GM23248 (cell line): Measurements from ENCODE around the gene C1QTNF2. TPM values are rescaled to one million over a fixed set of nuclear protein-coding genes. Genes with fewer than 3 reads are reported as not detected.
"Not testable (repeated sequence)": the region's sequence is repeated elsewhere in the genome, so short reads cannot be mapped to it uniquely, and the experiment has no call there.

Source experiments
- DNase-seq: peaks from one replicate; pipeline ENCODE4 v3.0.0-alpha.2; 2015
- H2AFZ ChIP-seq: fragments of 200-600 bp; sonication (generic); 2 replicates; pipeline ENCODE4 v1.6.1; 2016; ENCODE audit warnings: antibody characterized with exemption
- H3F3A ChIP-seq: fragments of 200-600 bp; sonication (generic); 2 replicates; pipeline ENCODE4 v1.6.1; 2016; ENCODE audit warnings: mild to moderate bottlenecking, antibody characterized with exemption, mixed run types; ENCODE audit not compliant: insufficient read depth
- H3K27ac ChIP-seq: fragments of 200-600 bp; sonication (generic); 2 replicates; pipeline ENCODE4 v1.5.1; 2016; ENCODE audit warnings: mild to moderate bottlenecking
- H3K27me3 ChIP-seq: fragments of 200-600 bp; sonication (generic); replicated peaks from 2 replicates; pipeline ENCODE4 v1.6.1; 2016; ENCODE audit warnings: mild to moderate bottlenecking; ENCODE audit not compliant: insufficient read depth
- H3K36me3 ChIP-seq: fragments of 200-600 bp; sonication (generic); 2 replicates; pipeline ENCODE4 v1.6.1; 2016; ENCODE audit warnings: low read depth, mild to moderate bottlenecking
- H3K4me1 ChIP-seq: fragments of 200-600 bp; sonication (generic); 2 replicates; pipeline ENCODE4 v1.6.1; 2016; ENCODE audit warnings: mild to moderate bottlenecking; ENCODE audit not compliant: insufficient read depth
- H3K4me2 ChIP-seq: fragments of 200-600 bp; sonication (generic); one replicate; pipeline ENCODE4 v1.6.1; 2016; ENCODE audit warnings: mild to moderate bottlenecking; ENCODE audit not compliant: unreplicated experiment
- H3K4me3 ChIP-seq: fragments of 200-600 bp; sonication (generic); 2 replicates; pipeline ENCODE4 v1.5.1; 2016; ENCODE audit warnings: mild to moderate bottlenecking
- H3K79me2 ChIP-seq: fragments of 200-600 bp; sonication (generic); 2 replicates; pipeline ENCODE4 v1.6.1; 2016; ENCODE audit warnings: mild to moderate bottlenecking; ENCODE audit not compliant: insufficient read depth
- H3K9ac ChIP-seq: fragments of 200-600 bp; sonication (generic); 2 replicates; pipeline ENCODE4 v1.6.1; 2016; ENCODE audit warnings: mild to moderate bottlenecking
- H3K9me2 ChIP-seq: fragments of 200-600 bp; sonication (generic); 2 replicates; pipeline ENCODE4 v1.6.1; 2016; ENCODE audit warnings: mixed run types, mild to moderate bottlenecking, moderate library complexity; ENCODE audit not compliant: insufficient read depth
- H3K9me3 ChIP-seq: fragments of 200-600 bp; sonication (generic); one replicate; pipeline ENCODE4 v1.6.1; 2017; ENCODE audit warnings: low read depth
- H4K20me1 ChIP-seq: fragments of 200-600 bp; sonication (generic); 2 replicates; pipeline ENCODE4 v1.6.0; 2016; ENCODE audit not compliant: insufficient read depth
- EZH2 ChIP-seq: fragments of 200-600 bp; sonication (generic); IDR thresholded peaks from 2 replicates; pipeline ENCODE4 v1.6.1; 2018; ENCODE audit warnings: antibody characterized with exemption, mild to moderate bottlenecking; ENCODE audit not compliant: insufficient read depth, poor library complexity, severe bottlenecking
- EZH2phosphoT487 ChIP-seq: fragments of 200-600 bp; sonication (generic); IDR thresholded peaks from 2 replicates; pipeline ENCODE4 v1.6.1; 2018; ENCODE audit warnings: antibody characterized with exemption, moderate library complexity, mild to moderate bottlenecking, low read depth; ENCODE audit not compliant: insufficient read depth
- WGBS, 2 experiments: methylation state at CpG; one replicate each; pipeline ENCODE4 v1.1.6; 2015 to 2017; ENCODE audit warnings: low lambda C conversion rate in 2 of 2, low coverage in 1 of 2; ENCODE audit errors: missing lambda C conversion rate in 2 of 2; 5-methylcytosine and 5-hydroxymethylcytosine counted together
- in situ Hi-C: fragments of 300-500 bp; cut with MboI; formaldehyde crosslinking; loops from 2 replicates; pipeline ENCODE4 v1.15.0; 2020
- polyA plus RNA-seq: library from polyadenylated mRNA; unstranded; fragments of >200 nt; fragmentation: Nextera tagmentation; extraction: Ambion mirVana; gene quantifications from 2 replicates; pipeline ENCODE4 v1.2.1, GENCODE V29; 2016
- total RNA-seq: library from RNA; depleted of rRNA; stranded (reverse); fragments of >200 nt; shearing (Covaris generic); gene quantifications from 2 replicates; pipeline ENCODE4 v1.2.3, GENCODE V29; 2014

Gene C1QTNF2
- total and polyA plus RNA-seq, 2 experiments from 2014 or later = 0.22 to 0.31 TPM

DNA sequence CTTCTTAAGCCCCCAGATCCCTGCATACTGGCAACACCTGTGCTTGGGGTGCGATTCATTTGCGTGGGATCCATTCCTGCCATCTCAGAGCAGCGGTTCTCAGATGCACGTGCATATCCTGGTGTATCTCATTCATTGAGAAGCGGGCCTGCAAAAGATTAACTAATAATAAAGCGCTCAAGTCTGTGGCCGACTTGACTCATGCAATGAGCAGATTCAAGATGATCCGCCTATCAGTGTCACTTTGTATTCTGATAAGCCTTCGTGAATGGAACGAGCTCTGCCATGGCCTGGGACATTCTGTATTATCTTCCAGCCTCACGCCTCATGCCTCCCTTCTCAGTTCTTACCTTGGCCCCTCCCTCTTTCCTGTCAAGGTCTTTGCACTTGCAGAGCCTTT, 22.3 kb downstream of the C1QTNF2 start:
- in situ Hi-C loops = loop anchor here (10.0 kb wide), 2 partner anchors 153 to 313 kb away; no protein-coding TSS in a partner anchor
- 81 to 85% methylated on average over 11 of the region's 11 CpGs for WGBS, 2 experiments
- Histone ChIP-seq H2AFZ (no peak overlapping the region), H3K9me2 (no peaks in the 10 kb centered on the region), H3K27ac (no peak overlapping the region), H3K4me1 (no peaks in the 10 kb centered on the region), H3K79me2 (no peaks in the 10 kb centered on the region), H4K20me1 (no peaks in the 10 kb centered on the region), H3K9me3 (no peaks in the 10 kb centered on the region), H3K36me3 (no peaks in the 10 kb centered on the region), H3K4me2 (no peak overlapping the region), H3K9ac (no peak overlapping the region), H3K27me3 (no peaks in the 10 kb centered on the region), H3K4me3 (no peak overlapping the region), H3F3A (no peaks in the 10 kb centered on the region)
- no peak for TF ChIP-seq EZH2phosphoT487
- no peak for TF ChIP-seq EZH2
- no peak for DNase-seq

DNA sequence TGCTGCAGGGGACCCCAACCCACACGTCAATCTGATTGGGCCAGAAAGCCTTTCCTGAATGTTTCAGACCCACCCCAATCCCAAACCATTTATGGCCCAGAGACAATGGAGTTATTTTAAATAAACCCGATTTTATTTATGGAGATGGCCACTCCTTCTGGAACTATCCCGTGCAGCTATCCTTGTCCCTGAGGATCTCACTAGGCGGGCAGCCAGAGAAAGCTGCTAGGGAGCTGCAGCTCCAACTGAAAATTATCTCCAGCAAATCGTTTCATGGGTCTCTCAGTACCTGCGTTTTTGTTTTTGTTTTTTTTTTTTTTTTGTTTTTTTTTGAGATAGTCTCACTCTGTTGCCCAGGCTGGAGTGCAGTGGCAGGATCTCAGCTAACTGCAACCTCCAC, 23.0 kb downstream of the C1QTNF2 start:
- Histone ChIP-seq H3K4me1 (peaks cover 5% of the 10 kb centered on the region; the same call in 1 of the 2 replicates), H3K9me2 (no peaks in the 10 kb centered on the region), H3K9ac (no peak overlapping the region), H3K4me3 (no peak overlapping the region), H3K27me3 (no peaks in the 10 kb centered on the region), H3K79me2 (no peaks in the 10 kb centered on the region), H3K4me2 (no peak overlapping the region), H3K9me3 (no peaks in the 10 kb centered on the region), H3K27ac (no peak overlapping the region), H4K20me1 (no peaks in the 10 kb centered on the region), H2AFZ (no peak overlapping the region), H3F3A (0 out of 2 replicates have a peak, but pooled peaks cover 6% of the 10 kb centered on the region), H3K36me3 (no peaks in the 10 kb centered on the region)
- DNase-seq = no peak
- TF ChIP-seq EZH2 = no peak
- TF ChIP-seq EZH2phosphoT487 = no peak
- in situ Hi-C loops = loop anchor here (10.0 kb wide), 2 partner anchors 153 to 313 kb away; no protein-coding TSS in a partner anchor
- WGBS, 2 experiments = 26 to 30% methylated on average over 6 of the region's 6 CpGs

DNA sequence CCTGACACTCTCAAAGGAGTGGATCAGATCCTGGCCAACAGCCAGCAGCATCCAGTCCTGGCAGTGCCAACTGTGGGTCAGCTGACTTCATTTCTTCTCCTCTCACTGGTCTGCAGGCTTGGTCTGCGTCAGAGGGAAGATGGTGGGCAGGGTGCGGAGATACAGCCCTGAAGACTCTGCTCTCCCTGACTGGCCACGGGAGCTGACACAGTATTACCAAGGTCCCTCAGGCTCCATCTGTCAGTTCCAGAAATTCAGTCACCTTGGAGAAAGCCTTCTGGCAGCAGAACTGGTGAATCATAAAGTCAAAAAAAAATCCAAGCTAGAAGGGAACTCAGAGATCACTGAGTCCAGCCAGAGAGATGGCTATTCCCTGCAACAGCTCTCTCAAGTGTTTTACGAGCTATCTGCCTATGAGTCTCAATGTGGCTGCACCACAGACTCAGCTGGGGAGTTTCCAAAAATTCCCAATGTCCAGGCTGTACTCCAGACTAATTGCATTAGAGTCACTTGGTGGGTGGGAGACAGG, 27.9 kb downstream of the C1QTNF2 start:
- Histone ChIP-seq H3K4me3 (no peak overlapping the region), H3K4me1 (peaks cover 9% of the 10 kb centered on the region; the same call in 1 of the 2 replicates), H3K27ac (no peak overlapping the region), H3F3A (0 out of 2 replicates have a peak, but pooled peaks cover 16% of the 10 kb centered on the region), H3K4me2 (no peak overlapping the region), H2AFZ (no peak overlapping the region), H4K20me1 (no peaks in the 10 kb centered on the region), H3K36me3 (no peaks in the 10 kb centered on the region), H3K9me2 (no peaks in the 10 kb centered on the region), H3K27me3 (no peaks in the 10 kb centered on the region), H3K9ac (no peak overlapping the region), H3K9me3 (no peaks in the 10 kb centered on the region), H3K79me2 (no peaks in the 10 kb centered on the region)
- WGBS, 2 experiments = 23 to 40% methylated on average over 4 of the region's 4 CpGs
- DNase-seq = peak; percentile 75
- no peak for TF ChIP-seq EZH2phosphoT487
- TF ChIP-seq EZH2 = no peak
- in situ Hi-C loops = loop anchor here (10.0 kb wide), 2 partner anchors 148 to 308 kb away; no protein-coding TSS in a partner anchor

DNA sequence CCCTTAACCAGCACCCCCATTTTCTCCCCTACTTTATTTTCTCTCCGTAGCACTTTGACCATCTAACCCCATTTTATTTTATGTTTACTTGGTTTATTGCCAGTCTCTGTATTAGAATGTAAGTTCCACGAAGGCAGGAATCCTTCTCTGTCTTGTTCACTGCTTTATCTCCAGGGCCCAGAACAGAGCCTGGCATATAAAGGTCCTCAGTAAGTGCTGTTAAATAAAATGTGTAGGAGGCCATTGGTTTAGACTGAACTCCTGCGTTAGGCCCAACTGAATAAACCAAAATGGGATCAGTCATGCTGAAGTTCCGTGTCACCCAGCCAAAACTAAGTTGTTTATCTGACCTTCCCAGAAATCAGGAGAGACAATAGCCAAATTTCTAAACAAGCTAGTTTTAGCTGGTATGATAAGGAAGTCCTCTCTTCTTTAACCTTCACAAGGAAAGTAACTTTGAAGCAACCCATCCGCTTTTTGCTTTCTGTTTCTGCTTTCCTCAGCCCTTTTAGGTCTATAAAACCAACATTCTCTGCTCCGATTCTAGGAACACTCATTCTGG, 29.0 kb downstream of the C1QTNF2 start:
- in situ Hi-C loops = loop anchor here (10.0 kb wide), 2 partner anchors 147 to 307 kb away; no protein-coding TSS in a partner anchor

DNA sequence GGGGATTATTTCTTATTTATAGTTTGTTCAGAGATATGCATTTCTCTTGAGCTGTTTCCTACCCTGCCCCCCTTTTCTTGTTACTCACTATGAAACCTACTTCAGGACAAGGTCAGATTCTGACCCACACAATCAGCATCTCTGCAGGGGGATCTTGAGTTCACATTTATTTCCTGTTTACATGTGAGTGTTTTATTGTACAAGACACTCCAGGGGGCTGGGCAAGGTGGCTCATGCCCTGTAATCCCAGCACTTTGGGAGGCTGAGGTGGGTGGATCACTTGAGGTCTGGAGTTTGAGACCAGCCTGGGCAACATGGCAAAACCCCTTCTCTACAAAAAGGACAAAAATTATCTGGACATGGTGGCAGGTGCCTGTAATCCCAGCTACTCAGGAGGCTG, 29.9 kb downstream of the C1QTNF2 start:
- H3K27me3 ChIP-seq, H3K9me2 ChIP-seq, H3K79me2 ChIP-seq, H3K36me3 ChIP-seq, H3K9ac ChIP-seq, H3K27ac ChIP-seq, H3K4me3 ChIP-seq, H3K4me1 ChIP-seq, H3K4me2 ChIP-seq, H2AFZ ChIP-seq, H4K20me1 ChIP-seq, DNase-seq, H3K9me3 ChIP-seq: not testable (repeated sequence)
- in situ Hi-C loops = loop anchor here (10.0 kb wide), 2 partner anchors 146 to 306 kb away; no protein-coding TSS in a partner anchor
- 0 out of 2 replicates have a peak, but pooled peaks cover 16% of the 10 kb centered on the region for H3F3A ChIP-seq

More for the DNA sequence above, 29.0 kb downstream of the C1QTNF2 start:
- Histone ChIP-seq H3K9me2 (no peaks in the 10 kb centered on the region), H3K36me3 (no peaks in the 10 kb centered on the region), H3K9ac (no peak overlapping the region), H3F3A (0 out of 2 replicates have a peak, but pooled peaks cover 16% of the 10 kb centered on the region), H2AFZ (no peak overlapping the region), H3K27me3 (no peaks in the 10 kb centered on the region), H3K9me3 (no peaks in the 10 kb centered on the region), H3K27ac (no peak overlapping the region), H3K79me2 (no peaks in the 10 kb centered on the region), H4K20me1 (no peaks in the 10 kb centered on the region), H3K4me2 (no peak overlapping the region), H3K4me3 (no peak overlapping the region), H3K4me1 (peaks cover 9% of the 10 kb centered on the region; the same call in 1 of the 2 replicates)
- 75 to 78% methylated on average over 6 of the region's 6 CpGs for WGBS, 2 experiments
- TF ChIP-seq EZH2 (no peak), EZH2phosphoT487 (no peak)
- DNase-seq = no peak
